Mesendoderm (in vitro differentiated cells): ENCODE data around the gene MMP24.

Source experiments
- DNase-seq: peaks from one replicate; pipeline ENCODE4 v3.0.0; 2013
- H2AK5ac ChIP-seq: 2 replicates; pipeline ENCODE4 v1.6.1; 2013; ENCODE audit warnings: low read length, inconsistent platforms
- H2BK120ac ChIP-seq: 2 replicates; pipeline ENCODE4 v1.6.1; 2013; ENCODE audit warnings: low read depth, mild to moderate bottlenecking, low read length, moderate library complexity, mixed read lengths
- H2BK15ac ChIP-seq: replicated peaks from 2 replicates; pipeline ENCODE4 v1.6.1; 2013; ENCODE audit warnings: low read depth, mild to moderate bottlenecking, moderate library complexity
- H2BK5ac ChIP-seq: 2 replicates; pipeline ENCODE4 v1.6.1; 2013; ENCODE audit warnings: low read length, inconsistent platforms
- H3K18ac ChIP-seq: 2 replicates; pipeline ENCODE4 v1.6.1; 2013; ENCODE audit warnings: mild to moderate bottlenecking, low read length, mixed read lengths
- H3K23ac ChIP-seq: one replicate; pipeline ENCODE4 v1.6.1; 2013; ENCODE audit warnings: low read length
- H3K27ac ChIP-seq: 2 replicates; pipeline ENCODE4 v1.5.1; 2013; ENCODE audit warnings: low read depth, mild to moderate bottlenecking, inconsistent platforms, low read length, moderate library complexity
- H3K27me3 ChIP-seq: 2 replicates; pipeline ENCODE4 v1.6.1; 2013; ENCODE audit warnings: low read length, control low read depth, mild to moderate bottlenecking, inconsistent platforms; ENCODE audit not compliant: insufficient read depth, poor library complexity
- H3K36me3 ChIP-seq: 2 replicates; pipeline ENCODE4 v1.6.1; 2013; ENCODE audit warnings: low read length, inconsistent platforms; ENCODE audit not compliant: control insufficient read depth, insufficient read depth
- H3K4ac ChIP-seq: one replicate; pipeline ENCODE4 v1.6.1; 2013; ENCODE audit warnings: low read depth, mild to moderate bottlenecking, low read length, moderate library complexity
- H3K4me1 ChIP-seq: 2 replicates; pipeline ENCODE4 v1.6.1; 2013; ENCODE audit warnings: low read depth, low read length, inconsistent platforms; ENCODE audit not compliant: control insufficient read depth
- H3K4me2 ChIP-seq: 2 replicates; pipeline ENCODE4 v1.6.1; 2013; ENCODE audit warnings: low read length
- H3K4me3 ChIP-seq: 2 replicates; pipeline ENCODE4 v1.5.1; 2013; ENCODE audit warnings: mild to moderate bottlenecking, low read length
- H3K56ac ChIP-seq: one replicate; pipeline ENCODE4 v1.6.1; 2013; ENCODE audit warnings: low read length
- H3K79me1 ChIP-seq: 2 replicates; pipeline ENCODE4 v1.6.1; 2013; ENCODE audit warnings: low read length, inconsistent platforms
- H3K79me2 ChIP-seq: 2 replicates; pipeline ENCODE4 v1.6.1; 2013; ENCODE audit warnings: mild to moderate bottlenecking, low read length; ENCODE audit not compliant: control insufficient read depth, insufficient read depth
- H3K9ac ChIP-seq: 2 replicates; pipeline ENCODE4 v1.6.1; 2013; ENCODE audit warnings: low read length, inconsistent platforms
- H4K5ac ChIP-seq: one replicate; pipeline ENCODE4 v1.6.1; 2013; ENCODE audit warnings: low read length
- H4K8ac ChIP-seq: one replicate; pipeline ENCODE4 v1.6.1; 2013; ENCODE audit warnings: low read depth, mild to moderate bottlenecking, control low read depth, low read length, moderate library complexity
- WGBS: extraction: QIAGEN DNeasy Blood & Tissue Kit; methylation state at CpG from one replicate; pipeline ENCODE4 v1.1.7; 2013; ENCODE audit warnings: low lambda C conversion rate, missing lambda C conversion rate; ENCODE audit not compliant: insufficient coverage; ENCODE audit errors: extremely low coverage; 5-methylcytosine and 5-hydroxymethylcytosine counted together

The MMP24 gene

GRCh38 chr20:35298264-35298663 is 71.8 kb downstream of the MMP24 start:
- H3K4ac ChIP-seq: no peak overlapping the region
- H3K79me1 ChIP-seq: no peaks in the 10 kb centered on the region
- H3K9ac ChIP-seq: no peak overlapping the region
- no peaks in the 10 kb centered on the region for H3K4me1 ChIP-seq
- H2BK15ac ChIP-seq: no peak overlapping the region
- no peaks in the 10 kb centered on the region for H3K79me2 ChIP-seq
- no peaks in the 10 kb centered on the region for H3K27me3 ChIP-seq
- no peak overlapping the region for H2AK5ac ChIP-seq
- H3K4me3 ChIP-seq: no peak overlapping the region
- no peak overlapping the region for H4K8ac ChIP-seq
- H3K23ac ChIP-seq: no peak overlapping the region
- no peak overlapping the region for H3K18ac ChIP-seq
- no peaks in the 10 kb centered on the region for H3K36me3 ChIP-seq
- no peak overlapping the region for H2BK120ac ChIP-seq
- no CpG with 5 or more reads among the region's 5 CpGs for WGBS
- H3K56ac ChIP-seq: no peak overlapping the region
- no peak overlapping the region for H2BK5ac ChIP-seq
- no peak overlapping the region for H3K27ac ChIP-seq
- H3K4me2 ChIP-seq: no peak overlapping the region
- no peak overlapping the region for H4K5ac ChIP-seq
- no peak for DNase-seq

GRCh38 chr20:35299780-35300179 is 73.3 kb downstream of the MMP24 start:
- H3K9ac ChIP-seq: no peak overlapping the region
- H3K79me1 ChIP-seq: no peaks in the 10 kb centered on the region
- H3K4me1 ChIP-seq: peaks cover 3% of the 10 kb centered on the region
- H2BK5ac ChIP-seq: no peak overlapping the region
- no peak overlapping the region for H3K27ac ChIP-seq
- no peak overlapping the region for H3K18ac ChIP-seq
- no peak overlapping the region for H2BK120ac ChIP-seq
- H4K5ac ChIP-seq: no peak overlapping the region
- no peak overlapping the region for H3K23ac ChIP-seq
- no peak overlapping the region for H3K4me2 ChIP-seq
- no peaks in the 10 kb centered on the region for H3K36me3 ChIP-seq
- no peak overlapping the region for H2AK5ac ChIP-seq
- no peaks in the 10 kb centered on the region for H3K27me3 ChIP-seq
- H3K56ac ChIP-seq: no peak overlapping the region
- no peaks in the 10 kb centered on the region for H3K79me2 ChIP-seq
- H2BK15ac ChIP-seq: no peak overlapping the region
- no peak overlapping the region for H4K8ac ChIP-seq
- no peak overlapping the region for H3K4ac ChIP-seq
- no peak for DNase-seq
- H3K4me3 ChIP-seq: no peak overlapping the region
- no CpG with 5 or more reads among the region's 4 CpGs for WGBS

GRCh38 chr20:35300469-35301262 is 74.2 kb downstream of the MMP24 start:
- H4K5ac ChIP-seq: no peak overlapping the region
- peaks cover 3% of the 10 kb centered on the region for H3K4me1 ChIP-seq
- no peak overlapping the region for H3K9ac ChIP-seq
- H3K4me2 ChIP-seq: no peak overlapping the region
- no peaks in the 10 kb centered on the region for H3K27me3 ChIP-seq
- H3K4me3 ChIP-seq: no peak overlapping the region
- no peak overlapping the region for H3K23ac ChIP-seq
- H3K4ac ChIP-seq: no peak overlapping the region
- no peak overlapping the region for H3K27ac ChIP-seq
- H4K8ac ChIP-seq: no peak overlapping the region
- no peak overlapping the region for H2BK5ac ChIP-seq
- H3K56ac ChIP-seq: no peak overlapping the region
- no peak for DNase-seq
- H3K79me1 ChIP-seq: no peaks in the 10 kb centered on the region
- no peak overlapping the region for H2BK120ac ChIP-seq
- no CpG with 5 or more reads among the region's 4 CpGs for WGBS
- H2BK15ac ChIP-seq: no peak overlapping the region
- H3K36me3 ChIP-seq: no peaks in the 10 kb centered on the region
- H2AK5ac ChIP-seq: no peak overlapping the region
- no peak overlapping the region for H3K18ac ChIP-seq
- H3K79me2 ChIP-seq: no peaks in the 10 kb centered on the region

GRCh38 chr20:35301426-35301825 is 74.9 kb downstream of the MMP24 start:
- no peak overlapping the region for H3K56ac ChIP-seq
- H3K36me3 ChIP-seq: no peaks in the 10 kb centered on the region
- no peaks in the 10 kb centered on the region for H3K27me3 ChIP-seq
- H3K27ac ChIP-seq: no peak overlapping the region
- no peak overlapping the region for H3K18ac ChIP-seq
- peaks cover 3% of the 10 kb centered on the region for H3K4me1 ChIP-seq
- no CpG with 5 or more reads among the region's 2 CpGs for WGBS
- H3K4me2 ChIP-seq: no peak overlapping the region
- DNase-seq: no peak
- no peaks in the 10 kb centered on the region for H3K79me1 ChIP-seq
- no peak overlapping the region for H3K23ac ChIP-seq
- H2BK120ac ChIP-seq: no peak overlapping the region
- no peak overlapping the region for H3K9ac ChIP-seq
- no peaks in the 10 kb centered on the region for H3K79me2 ChIP-seq
- H2BK15ac ChIP-seq: no peak overlapping the region
- no peak overlapping the region for H4K5ac ChIP-seq
- no peak overlapping the region for H2BK5ac ChIP-seq
- H3K4ac ChIP-seq: no peak overlapping the region
- no peak overlapping the region for H3K4me3 ChIP-seq
- no peak overlapping the region for H2AK5ac ChIP-seq
- H4K8ac ChIP-seq: no peak overlapping the region

- Histone ChIP-seq H2BK5ac (no peak overlapping the region), H3K27me3 (no peaks in the 10 kb centered on the region), H3K18ac (no peak overlapping the region), H3K56ac (no peak overlapping the region), H3K4ac (no peak overlapping the region), H3K4me2 (no peak overlapping the region), H3K9ac (no peak overlapping the region), H3K36me3 (no peaks in the 10 kb centered on the region), H3K79me1 (no peaks in the 10 kb centered on the region), H2BK15ac (no peak overlapping the region), H3K4me3 (no peak overlapping the region), H3K27ac (no peak overlapping the region), H2BK120ac (no peak overlapping the region), H4K8ac (no peak overlapping the region), H3K79me2 (no peaks in the 10 kb centered on the region), H2AK5ac (no peak overlapping the region), H3K4me1 (peaks cover 3% of the 10 kb centered on the region), H4K5ac (no peak overlapping the region), H3K23ac (no peak overlapping the region)
- no CpG with 5 or more reads among the region's 6 CpGs for WGBS
- no peak for DNase-seq
Observed at GRCh38 chr20:35302421-35303335, 76.2 kb downstream of the MMP24 start.
